ENCODE results near the gene KAT8.

DNA sequence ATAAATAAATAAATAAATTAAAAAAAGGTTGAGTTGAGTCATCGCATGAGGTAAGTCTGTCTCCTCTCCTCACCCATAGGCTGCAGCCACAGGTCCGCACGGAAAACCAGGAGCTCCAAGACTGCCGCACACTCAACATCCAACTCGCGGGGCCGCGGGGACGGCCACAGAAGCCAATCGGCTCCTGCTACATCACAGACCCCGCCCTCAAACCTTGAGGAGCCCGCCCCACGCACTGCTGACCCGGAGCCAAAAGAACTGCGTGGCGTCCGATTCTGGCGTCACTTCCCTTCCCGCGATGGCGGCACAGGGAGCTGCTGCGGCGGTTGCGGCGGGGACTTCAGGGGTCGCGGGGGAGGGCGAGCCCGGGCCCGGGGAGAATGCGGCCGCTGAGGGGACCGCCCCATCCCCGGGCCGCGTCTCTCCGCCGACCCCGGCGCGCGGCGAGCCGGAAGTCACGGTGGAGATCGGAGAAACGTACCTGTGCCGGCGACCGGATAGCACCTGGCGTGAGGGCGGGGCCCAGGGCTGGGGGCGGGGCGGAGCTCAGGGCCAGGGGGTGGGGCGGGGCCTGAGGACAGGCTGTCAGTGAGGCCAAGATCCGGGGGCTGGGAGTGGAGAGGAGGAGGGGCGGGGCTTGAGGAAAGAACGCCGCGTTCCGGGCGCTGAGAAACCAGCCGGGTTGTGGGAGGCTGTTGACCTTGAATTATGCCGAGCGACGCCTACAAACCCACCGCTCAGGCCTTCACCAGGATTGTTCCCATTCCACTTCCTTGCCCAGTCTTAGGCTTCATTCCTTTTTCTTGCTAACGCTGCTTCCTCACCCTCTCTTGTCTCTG lies at the start of gene KAT8:
- TF ChIP-seq, protein P1, sequence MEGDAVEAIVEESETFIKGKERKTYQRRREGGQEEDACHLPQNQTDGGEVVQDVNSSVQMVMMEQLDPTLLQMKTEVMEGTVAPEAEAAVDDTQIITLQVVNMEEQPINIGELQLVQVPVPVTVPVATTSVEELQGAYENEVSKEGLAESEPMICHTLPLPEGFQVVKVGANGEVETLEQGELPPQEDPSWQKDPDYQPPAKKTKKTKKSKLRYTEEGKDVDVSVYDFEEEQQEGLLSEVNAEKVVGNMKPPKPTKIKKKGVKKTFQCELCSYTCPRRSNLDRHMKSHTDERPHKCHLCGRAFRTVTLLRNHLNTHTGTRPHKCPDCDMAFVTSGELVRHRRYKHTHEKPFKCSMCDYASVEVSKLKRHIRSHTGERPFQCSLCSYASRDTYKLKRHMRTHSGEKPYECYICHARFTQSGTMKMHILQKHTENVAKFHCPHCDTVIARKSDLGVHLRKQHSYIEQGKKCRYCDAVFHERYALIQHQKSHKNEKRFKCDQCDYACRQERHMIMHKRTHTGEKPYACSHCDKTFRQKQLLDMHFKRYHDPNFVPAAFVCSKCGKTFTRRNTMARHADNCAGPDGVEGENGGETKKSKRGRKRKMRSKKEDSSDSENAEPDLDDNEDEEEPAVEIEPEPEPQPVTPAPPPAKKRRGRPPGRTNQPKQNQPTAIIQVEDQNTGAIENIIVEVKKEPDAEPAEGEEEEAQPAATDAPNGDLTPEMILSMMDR (conservative IDR thresholded peaks at IDR 0.05; ENCODE audit: low read depth, low read length), result no peak
- TF ChIP-seq EZH2 (IDR thresholded peaks at IDR 0.05; ENCODE audit: low read length, unreplicated experiment) (no peak), EZH2phosphoT487 (IDR thresholded peaks at IDR 0.05; ENCODE audit: borderline replicate concordance, low read length) (no peak)

Measured in PC-3 (cell line).